HG03103 (cell line): Measurements from ENCODE around the gene RALGPS1.
A peak's percentile ranks its signal among the peaks of the same experiment; 100 is the strongest.
"Not testable (repeated sequence)": the region's sequence is repeated elsewhere in the genome, so short reads cannot be mapped to it uniquely, and the experiment has no call there.

Source experiments
- ATAC-seq: cut with Tn5 transposase; IDR thresholded peaks from one replicate; pipeline ENCODE4 v1.9.1; 2021; ENCODE audit warnings: low read depth; ENCODE audit not compliant: unreplicated experiment

RALGPS1 gene

GRCh38 chr9:127166111-127166510, 251.5 kb downstream of the RALGPS1 start:
- ATAC-seq: no peak

- peak; percentile 70 for ATAC-seq
These were observed 252.3 kb downstream of the RALGPS1 start for GRCh38 chr9:127166651-127167524.

- no peak for ATAC-seq
These were observed 253.2 kb downstream of the RALGPS1 start for GRCh38 chr9:127167560-127168326.

GRCh38 chr9:127168756-127169574, 254.4 kb downstream of the RALGPS1 start:
- no peak for ATAC-seq

- ATAC-seq: no peak
These were observed 254.9 kb downstream of the RALGPS1 start for GRCh38 chr9:127169575-127169883.

- ATAC-seq: no peak
These were observed 255.5 kb downstream of the RALGPS1 start for GRCh38 chr9:127170103-127170502.

- no peak for ATAC-seq
These were observed 256.1 kb downstream of the RALGPS1 start for GRCh38 chr9:127170652-127171051.

- not testable (repeated sequence) for ATAC-seq
These were observed 256.8 kb downstream of the RALGPS1 start for GRCh38 chr9:127171348-127171747.

GRCh38 chr9:127172066-127172707, 257.6 kb downstream of the RALGPS1 start:
- ATAC-seq: no peak

- no peak for ATAC-seq
These were observed 258.5 kb downstream of the RALGPS1 start for GRCh38 chr9:127173063-127173462.

- no peak for ATAC-seq
These were observed 260.1 kb downstream of the RALGPS1 start for GRCh38 chr9:127174386-127175318.

- no peak for ATAC-seq
These were observed 260.7 kb downstream of the RALGPS1 start for GRCh38 chr9:127175319-127175715.

GRCh38 chr9:127175764-127176163, 261.2 kb downstream of the RALGPS1 start:
- no peak for ATAC-seq

- no peak for ATAC-seq
These were observed 262.0 kb downstream of the RALGPS1 start for GRCh38 chr9:127176631-127177030.

- no peak for ATAC-seq
These were observed 262.6 kb downstream of the RALGPS1 start for GRCh38 chr9:127177231-127177630.

GRCh38 chr9:127177665-127178265, 263.2 kb downstream of the RALGPS1 start:
- no peak for ATAC-seq

- no peak for ATAC-seq
These were observed 264.4 kb downstream of the RALGPS1 start for GRCh38 chr9:127178686-127179632.
